SW 1271 (cell line): Measurements from ENCODE around the gene MMP21.

Experiments used
- DNase-seq, 2 experiments: peaks; one replicate each; lab custom pipeline; 2025; lab: John Stamatoyannopoulos, UW

Gene MMP21

GRCh38 chr10:125792342-125793300 is 17.0 kb upstream of the MMP21 start:
- DNase-seq: no peak

GRCh38 chr10:125788156-125789034 is 12.8 kb upstream of the MMP21 start:
- DNase-seq: no peak

GRCh38 chr10:125785791-125786190 is 10.2 kb upstream of the MMP21 start:
- DNase-seq: no peak

GRCh38 chr10:125783957-125784356 is 8.3 kb upstream of the MMP21 start:
- no peak for DNase-seq

- no peak for DNase-seq
Measured at GRCh38 chr10:125783408-125783807, 7.8 kb upstream of the MMP21 start.

- no peak for DNase-seq
Measured at GRCh38 chr10:125782616-125783015, 7.0 kb upstream of the MMP21 start.

- DNase-seq: no peak
Measured at GRCh38 chr10:125782054-125782453, 6.4 kb upstream of the MMP21 start.

- no peak for DNase-seq
Measured at GRCh38 chr10:125781374-125781773, 5.8 kb upstream of the MMP21 start.

GRCh38 chr10:125779403-125780327 is 4.0 kb upstream of the MMP21 start:
- DNase-seq: no peak

GRCh38 chr10:125778556-125778955 is 2.9 kb upstream of the MMP21 start:
- no peak for DNase-seq

- no peak for DNase-seq
Measured at GRCh38 chr10:125777806-125778205, 2.2 kb upstream of the MMP21 start.

GRCh38 chr10:125774581-125775191 is 935 bp downstream of the MMP21 start:
- no peak for DNase-seq

- DNase-seq: no peak
Measured at GRCh38 chr10:125773687-125774543, 1.7 kb downstream of the MMP21 start.

- DNase-seq: no peak
Measured at GRCh38 chr10:125772864-125773180, 2.8 kb downstream of the MMP21 start.

GRCh38 chr10:125772112-125772863 is 3.3 kb downstream of the MMP21 start:
- DNase-seq: no peak

- no peak for DNase-seq
Measured at GRCh38 chr10:125770844-125771243, 4.8 kb downstream of the MMP21 start.

GRCh38 chr10:125769175-125769574 is 6.4 kb downstream of the MMP21 start:
- DNase-seq: no peak

- DNase-seq: no peak
Measured at GRCh38 chr10:125768219-125768855, 7.3 kb downstream of the MMP21 start.

GRCh38 chr10:125766511-125766910 is 9.1 kb downstream of the MMP21 start:
- DNase-seq: no peak
